HG03108 (cell line): ENCODE measurements around the gene MDGA2.

Source experiments
- ATAC-seq: cut with Tn5 transposase; IDR thresholded peaks from one replicate; pipeline ENCODE4 v1.9.1; 2021; ENCODE audit warnings: moderate library complexity; ENCODE audit not compliant: unreplicated experiment

MDGA2 gene

GRCh38 chr14:47154276-47154797 lies 521.1 kb downstream of the MDGA2 start:
- ATAC-seq = no peak

DNA sequence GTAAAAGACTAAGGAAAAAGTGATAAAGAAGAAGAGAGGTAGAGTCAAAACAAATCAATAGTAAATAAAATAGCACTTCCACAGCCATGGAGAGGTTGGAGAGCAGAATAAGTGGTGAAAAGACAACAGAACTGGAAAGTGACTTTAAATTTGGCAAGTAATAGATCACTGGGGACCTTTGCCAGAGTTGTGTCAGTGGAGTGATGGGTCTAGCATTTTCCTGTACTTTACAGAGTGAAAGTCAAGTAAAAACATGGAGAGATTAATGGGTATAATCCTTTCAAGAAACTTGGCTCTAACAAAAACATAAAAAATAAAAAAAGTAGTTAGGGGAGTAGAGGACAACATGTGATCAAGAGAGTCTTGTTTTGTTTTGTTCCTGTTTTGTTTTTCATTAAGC lies 521.7 kb downstream of the MDGA2 start:
- no peak for ATAC-seq

DNA sequence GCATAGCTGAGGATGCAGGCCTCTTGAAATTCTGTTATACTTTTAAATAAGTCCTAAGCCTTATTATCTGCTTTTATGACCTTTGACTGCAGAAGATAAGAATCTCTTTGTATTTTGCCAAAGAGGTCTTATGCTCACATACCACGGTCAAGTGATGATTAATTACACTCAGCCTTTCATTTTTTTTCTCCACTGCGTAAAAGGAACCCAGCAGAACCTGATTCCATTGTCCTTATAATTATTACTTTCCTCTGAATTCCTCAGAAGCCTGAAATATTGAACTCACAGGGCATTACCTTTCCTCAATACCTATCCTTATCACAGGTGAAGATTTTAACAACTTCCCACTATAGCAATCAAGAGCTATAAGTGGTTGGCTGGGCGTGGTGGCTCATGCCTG lies 525.1 kb downstream of the MDGA2 start:
- no peak for ATAC-seq

- ATAC-seq = no peak
These were observed 526.1 kb downstream of the MDGA2 start for GRCh38 chr14:47149326-47149725.

DNA sequence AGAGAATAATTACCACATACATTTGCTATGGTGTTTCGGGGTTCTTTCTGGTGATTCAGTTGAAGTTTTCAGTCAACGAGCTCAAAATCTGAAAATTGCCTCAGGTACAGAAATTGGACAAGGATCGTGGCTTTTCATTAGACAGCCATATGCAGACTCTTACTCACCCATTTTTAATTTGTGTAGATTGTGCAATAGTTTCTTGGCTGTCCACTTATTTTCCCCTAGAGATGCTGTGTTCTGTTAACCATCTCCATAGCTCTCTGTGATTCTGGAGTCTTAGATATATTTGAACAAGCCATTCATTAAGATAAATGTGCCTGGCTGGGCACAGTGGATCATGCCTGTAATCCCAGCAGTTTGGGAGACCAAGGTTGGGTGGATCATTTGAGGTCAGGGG lies 526.7 kb downstream of the MDGA2 start:
- no peak for ATAC-seq

DNA sequence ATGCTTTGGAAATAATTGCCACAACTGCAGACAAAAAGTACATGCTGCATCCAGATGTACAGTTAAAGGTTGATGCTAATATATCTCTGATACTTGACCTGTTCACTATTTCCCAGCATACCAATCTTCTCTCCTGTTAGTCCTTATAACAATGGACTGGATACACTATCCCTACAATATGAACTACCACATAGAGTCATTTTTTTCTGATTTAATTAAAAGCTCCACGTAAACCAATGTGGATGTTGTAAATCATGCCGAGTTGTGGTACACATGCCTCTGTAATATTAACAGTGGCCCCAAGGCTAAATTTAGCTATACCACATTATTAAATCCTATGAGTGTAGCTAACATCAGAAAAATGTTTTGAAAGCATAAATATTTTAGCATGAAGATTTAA lies 554.8 kb downstream of the MDGA2 start:
- ATAC-seq = no peak

DNA sequence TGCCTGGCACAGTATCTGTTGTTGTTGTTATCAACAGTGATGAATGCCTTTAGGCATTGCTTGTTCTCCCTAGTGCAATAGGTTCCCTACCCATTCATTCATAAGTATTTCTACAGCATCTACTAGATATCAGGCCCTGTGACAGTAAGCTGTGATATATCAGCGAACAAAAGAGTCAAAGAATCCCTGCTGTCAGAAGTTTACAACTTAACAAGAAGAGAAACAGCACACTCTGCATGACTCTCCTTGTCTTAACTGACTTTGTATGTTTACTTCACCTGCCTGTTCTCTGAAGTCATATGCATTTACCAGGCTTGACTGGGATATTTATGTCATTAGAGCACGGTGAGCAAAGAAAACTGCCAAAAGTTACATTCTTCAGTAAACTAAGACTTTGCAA lies 571.6 kb downstream of the MDGA2 start:
- ATAC-seq = no peak

GRCh38 chr14:47102472-47102871 lies 572.9 kb downstream of the MDGA2 start:
- ATAC-seq = no peak

GRCh38 chr14:47085678-47086077 lies 589.7 kb downstream of the MDGA2 start:
- no peak for ATAC-seq

- ATAC-seq = no peak
These were observed 610.1 kb downstream of the MDGA2 start for GRCh38 chr14:47065326-47065725.

- no peak for ATAC-seq
These were observed 615.4 kb downstream of the MDGA2 start for GRCh38 chr14:47060050-47060449.

- no peak for ATAC-seq
These were observed 618.0 kb downstream of the MDGA2 start for GRCh38 chr14:47057364-47057763.

DNA sequence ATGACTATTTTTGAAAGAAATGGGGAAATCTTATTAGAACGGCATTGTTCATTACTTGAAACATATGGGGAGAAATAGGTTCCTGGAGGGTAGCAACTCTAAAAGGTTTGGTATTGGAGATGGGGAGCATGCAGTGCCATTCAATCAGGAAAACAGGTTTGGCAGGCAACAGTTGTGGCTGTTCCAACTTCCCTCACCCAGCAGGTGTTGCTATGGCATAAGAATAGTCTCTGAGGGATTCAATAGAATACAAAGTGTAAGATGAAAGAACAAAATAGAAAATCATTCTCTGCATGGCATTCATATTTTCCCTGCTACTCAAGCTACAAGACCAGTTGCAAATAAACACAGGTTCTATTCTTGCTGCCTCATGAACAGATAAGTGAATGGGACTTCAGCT lies 630.6 kb downstream of the MDGA2 start:
- no peak for ATAC-seq

DNA sequence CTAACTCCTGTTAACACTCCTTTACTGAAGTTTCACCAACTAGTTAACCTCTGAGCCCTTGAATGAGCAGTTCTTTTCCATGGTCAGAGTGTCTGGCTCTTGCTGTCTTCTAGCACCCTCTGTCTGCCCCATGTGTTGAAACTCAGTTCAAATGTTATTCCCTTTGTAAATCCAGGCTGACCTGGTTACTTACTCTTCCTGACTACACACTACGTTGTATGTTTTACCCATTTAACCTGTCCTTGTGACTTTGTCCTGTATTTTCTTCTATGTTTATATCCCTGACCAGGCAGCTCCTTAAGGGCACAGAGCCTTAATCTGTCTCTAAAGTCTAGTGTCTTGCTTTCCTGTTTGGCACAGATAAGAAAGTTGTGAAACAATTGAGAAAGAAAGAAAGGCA lies 634.9 kb downstream of the MDGA2 start:
- ATAC-seq = no peak

DNA sequence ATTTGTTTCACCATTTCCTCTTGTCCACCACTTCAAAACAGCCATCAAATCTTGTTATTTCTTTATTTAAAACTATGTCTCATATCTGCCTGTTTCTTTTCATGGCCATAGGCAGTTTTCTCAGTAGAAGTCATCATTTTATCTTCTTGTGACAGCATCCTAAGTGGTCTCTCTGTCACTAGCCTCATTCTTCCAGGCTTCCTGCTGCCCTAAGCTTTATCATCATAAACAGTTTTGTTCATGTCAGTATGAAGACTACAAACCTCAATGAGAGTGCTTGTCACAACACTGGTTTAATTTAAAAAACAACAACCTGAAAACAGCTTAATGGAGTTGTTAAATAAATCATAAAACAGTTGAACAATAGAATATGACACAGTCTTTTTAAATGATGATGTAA lies 636.1 kb downstream of the MDGA2 start:
- no peak for ATAC-seq

DNA sequence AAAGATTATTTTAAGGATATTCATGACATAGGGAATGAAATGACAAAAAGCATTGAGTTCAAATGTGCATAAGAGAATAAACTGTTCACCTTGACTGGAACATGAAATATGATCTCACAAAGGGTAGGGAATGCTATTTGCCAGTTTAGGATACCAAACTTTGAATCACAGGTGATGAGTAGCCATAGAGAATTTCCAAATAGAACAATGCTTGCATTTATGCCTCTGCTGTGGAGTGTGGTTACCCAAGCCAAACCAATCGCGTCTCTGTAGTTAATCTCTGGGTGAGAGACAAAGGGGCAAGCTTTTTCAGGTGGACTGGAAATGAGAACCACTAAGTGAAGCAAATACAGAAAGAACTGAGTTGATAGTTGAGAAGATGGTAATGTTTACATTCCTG lies 652.7 kb downstream of the MDGA2 start:
- no peak for ATAC-seq

- no peak for ATAC-seq
These were observed 654.9 kb downstream of the MDGA2 start for GRCh38 chr14:47020500-47020899.

DNA sequence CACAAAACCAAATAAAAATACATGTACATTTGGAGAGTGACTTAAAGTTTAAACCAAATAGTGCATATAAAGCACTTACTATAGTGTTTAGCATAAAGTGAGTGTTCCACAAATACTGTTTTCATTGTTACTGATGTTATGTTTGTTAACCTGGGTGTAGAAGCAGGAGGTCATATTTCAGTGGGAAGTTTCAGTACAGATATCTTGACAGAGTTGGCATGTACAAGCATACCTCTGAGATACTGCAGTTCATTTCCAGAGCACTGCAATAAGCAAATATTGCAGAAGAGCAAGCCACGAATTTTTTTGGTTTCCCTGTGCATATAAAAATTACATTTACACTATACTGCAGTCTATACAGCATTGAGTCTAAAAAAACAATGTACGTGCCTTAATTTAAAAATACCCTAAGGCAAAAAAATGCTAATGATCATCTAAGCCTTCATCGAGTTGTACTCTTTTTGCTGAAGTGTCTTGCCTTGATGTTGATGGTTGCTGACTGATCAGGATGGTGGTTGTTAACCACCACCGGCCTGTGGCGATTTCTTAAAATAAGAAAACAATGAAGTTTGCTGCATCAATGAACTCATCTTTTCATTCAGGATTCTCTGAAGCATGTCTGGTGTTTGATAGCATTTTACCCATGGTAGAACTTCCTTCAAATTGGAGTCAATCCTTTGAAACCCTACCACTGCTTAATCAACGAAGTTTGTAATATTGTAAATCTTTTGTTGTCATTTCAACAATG lies 662.7 kb downstream of the MDGA2 start:
- no peak for ATAC-seq

DNA sequence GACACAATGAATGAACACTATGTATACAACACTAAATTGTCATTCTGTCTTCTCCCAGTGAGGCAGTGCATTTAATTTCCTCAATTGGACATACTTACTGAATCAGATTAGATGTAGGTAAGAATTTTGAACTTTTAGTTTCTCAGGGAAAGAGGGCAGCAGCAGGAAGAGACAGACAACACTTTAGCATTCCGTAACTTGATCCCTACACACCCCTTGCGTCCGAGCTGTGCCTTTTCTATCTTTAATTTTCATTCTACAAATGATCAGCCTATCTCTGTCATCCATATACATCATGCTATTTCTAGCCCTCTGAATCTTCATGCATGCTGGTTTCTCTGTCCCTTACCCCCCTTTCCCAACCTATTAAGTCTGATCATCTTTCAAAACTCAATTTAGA lies 665.8 kb downstream of the MDGA2 start:
- no peak for ATAC-seq

DNA sequence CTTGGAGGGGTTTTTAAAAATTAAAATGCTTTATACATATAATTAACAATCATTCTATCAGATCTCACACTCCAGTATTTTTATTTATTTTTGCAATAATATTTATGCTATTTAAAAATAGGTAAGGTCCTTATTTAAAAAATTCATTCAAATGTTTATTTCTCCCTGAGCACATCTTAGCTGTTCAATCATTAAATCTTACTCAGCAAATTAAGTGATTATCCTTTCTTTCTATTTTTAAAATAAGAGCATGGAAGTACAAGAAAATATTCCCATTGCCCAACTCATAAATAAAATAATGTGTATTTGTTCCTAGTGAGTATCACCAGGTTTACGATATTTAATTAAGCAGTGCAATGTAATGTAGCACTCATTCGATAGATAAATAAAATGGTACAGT lies 666.7 kb downstream of the MDGA2 start:
- ATAC-seq = no peak

DNA sequence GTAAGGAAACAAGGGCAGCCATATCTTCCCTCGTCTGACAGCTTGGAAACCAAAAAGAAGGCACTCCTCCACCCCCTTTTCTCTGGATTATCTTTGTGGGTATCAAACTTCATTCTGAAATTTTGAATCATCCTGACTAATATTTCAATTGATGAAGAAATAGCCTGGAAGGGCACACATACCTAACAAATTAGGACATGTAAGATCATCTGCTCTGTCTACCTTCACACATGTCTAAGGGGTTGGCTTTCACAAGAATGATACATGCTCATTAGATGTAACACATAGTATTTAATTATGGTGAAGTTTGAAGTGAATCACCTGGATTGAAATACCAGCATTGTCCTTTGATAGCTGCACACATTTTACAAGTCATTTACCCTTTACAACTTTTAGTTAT lies 675.7 kb downstream of the MDGA2 start:
- no peak for ATAC-seq

GRCh38 chr14:46989566-46989965 lies 685.8 kb downstream of the MDGA2 start:
- ATAC-seq = no peak

DNA sequence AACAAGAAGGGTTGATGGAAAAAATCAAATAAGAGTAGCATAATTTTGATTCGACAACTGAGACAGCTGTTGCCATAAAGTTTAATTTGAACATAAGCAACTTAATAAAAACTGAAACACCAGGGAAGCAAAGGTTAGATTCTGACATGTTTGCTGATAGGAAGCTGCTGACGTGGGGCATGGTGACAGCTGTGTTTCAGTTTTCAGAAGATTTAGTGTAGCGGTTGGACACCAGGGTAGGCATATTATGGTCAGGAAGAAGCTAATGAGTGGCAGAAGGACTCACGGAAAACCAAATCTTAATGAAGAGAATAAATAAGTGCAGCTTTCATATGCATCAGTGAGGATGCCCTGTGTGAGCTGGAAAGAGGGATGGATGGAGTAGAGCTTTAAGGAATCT lies 687.1 kb downstream of the MDGA2 start:
- no peak for ATAC-seq
